Measurements from ENCODE around the gene LCN12.

GRCh38 chr9:136957901-136958300, 5.8 kb downstream of the LCN12 start:
- TF ChIP-seq CTCF (IDR thresholded peaks at IDR 0.05; ENCODE audit: low read depth, low read length): no peak
- TF ChIP-seq MYC (IDR thresholded peaks at IDR 0.05; ENCODE audit: low read depth, low read length): no peak
- TF ChIP-seq POLR2A (IDR thresholded peaks at IDR 0.05; ENCODE audit: extremely low read depth, insufficient read length): no peak

Data from NB4 (cell line).